Esophagus muscularis mucosa (tissue), 4 donors: ENCODE data around the gene SCART1. TPM values are rescaled to one million over a fixed set of nuclear protein-coding genes. Genes with fewer than 3 reads are reported as not detected.

Experiments used
- DNase-seq: peaks from one replicate; pipeline ENCODE4 v3.0.0-alpha.2; 2017; ENCODE audit errors: extremely low spot score
- H3K27ac ChIP-seq, 4 donors: fragments of 200-600 bp; sonication (generic); replicated peaks in 1 of 4; 1 replicate in 3 of 4; 2 replicates in 1 of 4; pipeline ENCODE4 v1.5.1; 2016 to 2019; ENCODE audit warnings: mild to moderate bottlenecking in 1 of 4
- H3K27me3 ChIP-seq, 4 donors: fragments of 200-600 bp; sonication (generic); one replicate each; pipeline versions ENCODE4 v1.5.1 to v1.6.0; 2016 to 2019
- H3K36me3 ChIP-seq, 4 donors: fragments of 200-600 bp; sonication (generic); one replicate each; pipeline ENCODE4 v1.5.1; 2016 to 2019
- H3K4me1 ChIP-seq, 4 donors: fragments of 200-600 bp; sonication (generic); one replicate each; pipeline ENCODE4 v1.5.1; 2016 to 2019
- H3K4me3 ChIP-seq, 4 donors: fragments of 200-600 bp; sonication (generic); 1 replicate in 2 of 4; 2 replicates in 2 of 4; pipeline ENCODE4 v1.5.1; 2016 to 2019; ENCODE audit warnings: mild to moderate bottlenecking in 4 of 4, moderate library complexity in 1 of 4
- H3K9me3 ChIP-seq, 4 donors: fragments of 200-600 bp; sonication (generic); 1 replicate in 3 of 4; 2 replicates in 1 of 4; pipeline ENCODE4 v1.5.1; 2016 to 2019
- EP300 ChIP-seq: sonication (generic); formaldehyde crosslinking; IDR thresholded peaks from one replicate; pipeline ENCODE4 v1.6.1; 2017; ENCODE audit warnings: antibody characterized with exemption
- POLR2A ChIP-seq: fragments of 450-650 bp; IDR thresholded peaks from one replicate; pipeline ENCODE4 v1.6.1; 2017; ENCODE audit warnings: antibody characterized with exemption, moderate library complexity, mild to moderate bottlenecking, low read depth
- POLR2AphosphoS5 ChIP-seq, 2 donors: sonication (generic); formaldehyde crosslinking; IDR thresholded peaks; one replicate each; pipeline ENCODE4 v1.6.1; 2017; ENCODE audit warnings: antibody characterized with exemption in 2 of 2
- WGBS: methylation state at CpG from one replicate; pipeline ENCODE4 v1.1.5; 2018; 5-methylcytosine and 5-hydroxymethylcytosine counted together
- intact Hi-C: fragments of 100-400 bp; cut with DNase I; formaldehyde crosslinking; loops from one replicate; pipeline ENCODE4 v1.15.1; 2023
- total RNA-seq, 4 donors: library from RNA; depleted of rRNA; stranded (reverse); fragments of >200 nt; gene quantifications; one replicate each; pipeline versions ENCODE4 v1.1.0 to v1.2.1, GENCODE V29; 2016
- TF ChIP-seq, protein P1 (sequence below), 3 experiments: fragments of 200-600 bp in 2 of 3; fragments of 450-650 bp in 1 of 3; sonication (generic) in 2 of 3; IDR thresholded peaks; one replicate each; pipeline ENCODE4 v1.5.1; 2017 to 2019; ENCODE audit warnings: antibody characterized with exemption in 3 of 3, mild to moderate bottlenecking in 2 of 3, moderate library complexity in 1 of 3

The SCART1 gene
- total RNA-seq, 4 donors from 2014 or later = 0.65 to 1.7 (median 1.4) TPM

DNA sequence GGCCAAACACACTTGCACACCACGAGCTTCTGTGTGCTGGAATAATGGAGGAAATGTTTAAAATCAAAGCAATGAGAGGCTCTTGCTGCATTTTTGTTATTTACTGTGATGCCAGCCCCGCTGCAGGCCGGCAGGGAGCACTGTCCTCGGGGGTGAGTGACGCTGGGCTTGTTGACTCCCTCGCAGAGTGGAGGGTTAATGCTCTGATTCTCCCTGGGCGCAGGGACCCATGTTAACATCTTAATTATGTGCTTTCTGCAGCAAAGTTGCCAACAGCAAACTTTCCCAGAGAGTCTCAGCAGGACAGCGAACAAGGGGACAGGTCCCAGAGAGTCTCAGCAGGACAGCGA lies 22.9 kb downstream of the SCART1 start:
- intact Hi-C loops = no loop called here

DNA sequence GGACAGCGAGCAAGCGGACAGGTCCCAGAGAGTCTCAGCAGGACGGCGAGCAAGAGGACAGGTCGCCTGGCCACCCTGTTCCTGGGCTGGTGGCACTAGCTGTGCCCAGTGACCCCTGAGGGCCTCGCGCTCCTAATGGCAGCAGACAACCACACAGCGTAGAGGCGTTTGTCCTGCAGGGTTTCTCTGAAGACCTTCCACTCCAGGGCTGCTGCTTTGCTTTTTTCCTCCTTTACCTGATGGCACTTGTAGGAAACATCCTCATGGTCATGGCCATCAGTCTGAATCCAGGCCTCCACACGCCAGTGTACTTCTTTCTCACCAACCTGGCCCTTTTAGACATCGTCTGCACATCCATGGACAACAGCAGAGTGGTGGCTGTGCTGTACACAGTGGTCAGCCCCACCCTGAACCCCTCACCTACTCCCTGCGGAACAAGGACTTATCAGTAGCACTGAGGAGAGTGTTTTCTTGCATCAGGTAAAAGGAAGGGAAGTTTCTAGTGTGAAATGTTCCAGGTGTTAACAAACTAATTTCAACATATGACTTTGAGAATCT lies 27.4 kb downstream of the SCART1 start:
- H3K27ac ChIP-seq = no peak overlapping the region
- no peak overlapping the region for H3K4me3 ChIP-seq
- no peak for DNase-seq
- 81% methylated on average over 11 of the region's 12 CpGs for WGBS
- peaks cover 0 to 23% (median 21%) of the 10 kb centered on the region in 4 donors for H3K9me3 ChIP-seq
- no peaks in the 10 kb centered on the region for H3K27me3 ChIP-seq
- TF ChIP-seq, protein P1, sequence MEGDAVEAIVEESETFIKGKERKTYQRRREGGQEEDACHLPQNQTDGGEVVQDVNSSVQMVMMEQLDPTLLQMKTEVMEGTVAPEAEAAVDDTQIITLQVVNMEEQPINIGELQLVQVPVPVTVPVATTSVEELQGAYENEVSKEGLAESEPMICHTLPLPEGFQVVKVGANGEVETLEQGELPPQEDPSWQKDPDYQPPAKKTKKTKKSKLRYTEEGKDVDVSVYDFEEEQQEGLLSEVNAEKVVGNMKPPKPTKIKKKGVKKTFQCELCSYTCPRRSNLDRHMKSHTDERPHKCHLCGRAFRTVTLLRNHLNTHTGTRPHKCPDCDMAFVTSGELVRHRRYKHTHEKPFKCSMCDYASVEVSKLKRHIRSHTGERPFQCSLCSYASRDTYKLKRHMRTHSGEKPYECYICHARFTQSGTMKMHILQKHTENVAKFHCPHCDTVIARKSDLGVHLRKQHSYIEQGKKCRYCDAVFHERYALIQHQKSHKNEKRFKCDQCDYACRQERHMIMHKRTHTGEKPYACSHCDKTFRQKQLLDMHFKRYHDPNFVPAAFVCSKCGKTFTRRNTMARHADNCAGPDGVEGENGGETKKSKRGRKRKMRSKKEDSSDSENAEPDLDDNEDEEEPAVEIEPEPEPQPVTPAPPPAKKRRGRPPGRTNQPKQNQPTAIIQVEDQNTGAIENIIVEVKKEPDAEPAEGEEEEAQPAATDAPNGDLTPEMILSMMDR (IDR thresholded peaks at IDR 0.05) = no peak
- TF ChIP-seq POLR2AphosphoS5 (IDR thresholded peaks at IDR 0.05) (no peak), POLR2A (no peak), EP300 (no peak)
- H3K36me3 ChIP-seq = no peaks in the 10 kb centered on the region
- no peaks in the 10 kb centered on the region for H3K4me1 ChIP-seq
- intact Hi-C loops = no loop called here

More for the DNA sequence above, 22.9 kb downstream of the SCART1 start:
- TF ChIP-seq EP300 (no peak), POLR2AphosphoS5 (IDR thresholded peaks at IDR 0.05) (no peak), POLR2A (no peak)
- TF ChIP-seq, protein P1 (IDR thresholded peaks at IDR 0.05) = no peak
- WGBS = 86% methylated on average over 9 of the region's 9 CpGs
- no peaks in the 10 kb centered on the region for H3K27me3 ChIP-seq
- H3K4me1 ChIP-seq = no peaks in the 10 kb centered on the region
- peaks cover 0 to 6% (median 0%) of the 10 kb centered on the region in 4 donors for H3K36me3 ChIP-seq
- no peaks in the 10 kb centered on the region for H3K9me3 ChIP-seq
- peak; percentile 47 for DNase-seq
- no peak overlapping the region for H3K4me3 ChIP-seq
- H3K27ac ChIP-seq = no peak overlapping the region

DNA sequence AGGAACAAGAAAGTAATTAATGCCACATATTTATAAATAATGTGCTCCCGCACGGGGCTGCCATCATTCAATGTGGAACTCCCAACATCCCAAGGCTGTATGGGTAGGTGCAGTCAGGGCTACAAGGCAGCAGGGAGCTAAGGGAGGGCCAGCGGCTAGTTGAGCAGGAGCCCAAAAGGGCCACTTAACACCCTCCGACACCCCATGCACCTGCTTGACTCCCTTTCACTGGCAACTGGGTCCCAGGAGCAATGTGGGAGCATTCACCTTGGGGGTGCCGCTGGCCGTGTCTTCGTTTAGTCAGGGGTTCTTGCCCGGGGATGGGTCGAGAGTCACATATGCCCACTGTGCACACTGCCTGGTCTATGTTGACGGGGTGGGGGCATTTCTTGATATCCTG lies 27.9 kb downstream of the SCART1 start:
- no peak for DNase-seq
- TF ChIP-seq, protein P1 (IDR thresholded peaks at IDR 0.05) = no peak
- TF ChIP-seq EP300 = no peak
- no peak for TF ChIP-seq POLR2A
- TF ChIP-seq POLR2AphosphoS5 (IDR thresholded peaks at IDR 0.05) = no peak
- Histone ChIP-seq H3K4me1 (no peaks in the 10 kb centered on the region), H3K4me3 (no peak overlapping the region), H3K27me3 (no peaks in the 10 kb centered on the region), H3K36me3 (peaks cover 0 to 4% (median 0%) of the 10 kb centered on the region in 4 donors), H3K27ac (no peak overlapping the region), H3K9me3 (peaks cover 0 to 28% (median 26%) of the 10 kb centered on the region in 4 donors)
- intact Hi-C loops = no loop called here
- WGBS = 89% methylated on average over 10 of the region's 10 CpGs

DNA sequence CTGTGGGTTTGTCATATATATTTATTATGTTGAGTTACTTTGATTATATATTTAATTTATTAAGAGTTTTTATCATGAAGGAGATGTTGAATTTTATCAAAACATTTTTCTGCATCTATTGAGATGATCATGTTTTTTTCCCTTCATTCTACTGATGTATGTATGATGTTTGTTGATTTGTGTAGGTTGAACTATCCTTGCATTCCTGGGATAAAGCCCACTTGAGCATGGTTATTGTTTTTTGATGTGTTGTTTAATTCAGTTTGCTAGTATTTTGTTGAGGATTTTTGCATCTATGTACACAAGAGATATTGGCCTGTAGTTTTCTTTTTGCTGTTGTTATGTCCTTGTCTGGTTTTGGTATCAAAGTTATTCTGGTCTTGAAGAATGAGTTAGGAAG lies 31.1 kb downstream of the SCART1 start:
- Histone ChIP-seq H3K27ac (no peak overlapping the region), H3K36me3 (peaks cover 0 to 4% (median 0%) of the 10 kb centered on the region in 4 donors), H3K27me3 (no peaks in the 10 kb centered on the region), H3K4me1 (no peaks in the 10 kb centered on the region), H3K9me3 (peaks cover 0 to 36% (median 33%) of the 10 kb centered on the region in 4 donors), H3K4me3 (no peak overlapping the region)
- intact Hi-C loops = no loop called here
- TF ChIP-seq EP300 = no peak
- TF ChIP-seq POLR2AphosphoS5 (IDR thresholded peaks at IDR 0.05) = no peak
- TF ChIP-seq, protein P1 (IDR thresholded peaks at IDR 0.05) = no peak
- TF ChIP-seq POLR2A = no peak
- no peak for DNase-seq

DNA sequence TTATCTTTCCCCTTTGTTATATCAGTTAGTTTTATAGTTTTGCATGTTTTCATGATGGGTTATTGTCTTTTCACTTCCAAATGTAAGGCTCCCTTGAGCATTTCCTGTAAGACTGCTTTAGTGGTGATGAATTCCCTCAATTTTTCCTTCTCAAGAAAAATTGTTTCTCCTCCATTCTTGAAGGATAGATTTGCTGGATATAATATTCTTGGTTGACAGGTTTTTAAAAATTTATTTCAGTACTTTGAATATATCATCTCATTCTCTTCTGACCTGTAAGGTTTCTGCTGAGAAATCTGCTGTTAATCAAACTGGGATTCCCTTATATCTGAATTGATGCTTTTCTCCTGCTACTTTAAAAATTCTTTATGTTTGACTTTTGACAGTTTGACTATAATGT lies 33.3 kb downstream of the SCART1 start:
- intact Hi-C loops = no loop called here
- TF ChIP-seq POLR2AphosphoS5 (IDR thresholded peaks at IDR 0.05) (no peak), EP300 (no peak)
- H3K27ac ChIP-seq = no peak overlapping the region
- H3K9me3 ChIP-seq = peaks cover 0 to 36% (median 33%) of the 10 kb centered on the region in 4 donors
- H3K36me3 ChIP-seq = peaks cover 0 to 4% (median 0%) of the 10 kb centered on the region in 4 donors
- H3K4me3 ChIP-seq = no peak overlapping the region
- no peak for DNase-seq
- no peaks in the 10 kb centered on the region for H3K4me1 ChIP-seq
- H3K27me3 ChIP-seq = no peaks in the 10 kb centered on the region
